WTC11 (cell line): ENCODE results near the gene LDLRAD4. TPM values are rescaled to one million over a fixed set of nuclear protein-coding genes. Genes with fewer than 3 reads are reported as not detected.

Experiments
- ATAC-seq: fragments of 200-7000 bp; cut with Tn5 transposase; 2 replicates; pipeline ENCODE4 v1.10.0; 2021; ENCODE audit warnings: mild to moderate bottlenecking, moderate library complexity
- CTCF ChIA-PET: fragments of 300-600 bp; sonication (Branson Sonifier 250); formaldehyde crosslinking; loops from one replicate; lab custom pipeline; 2021; ENCODE audit warnings: antibody characterized with exemption; lab: Charles Lee
- POLR2A ChIA-PET: fragments of 350-600 bp; sonication (Branson Sonifier 250); formaldehyde crosslinking; loops from one replicate; lab custom pipeline; 2021; ENCODE audit warnings: antibody characterized with exemption; lab: Charles Lee
- DNase-seq: peaks from one replicate; pipeline ENCODE4 v3.0.0; 2021; ENCODE audit warnings: low spot score
- H3K27ac Mint-ChIP-seq: 2 replicates; pipeline ENCODE4 v1.8.0; 2021; ENCODE audit warnings: mixed read lengths
- H3K27me3 Mint-ChIP-seq: 2 replicates; pipeline ENCODE4 v1.8.0; 2021; ENCODE audit warnings: low read depth, mild to moderate bottlenecking, moderate library complexity, mixed read lengths
- H3K36me3 Mint-ChIP-seq: 2 replicates; pipeline ENCODE4 v1.8.0; 2021; ENCODE audit warnings: mixed read lengths
- H3K4me1 Mint-ChIP-seq: 2 replicates; pipeline ENCODE4 v1.8.0; 2022; ENCODE audit warnings: mixed read lengths
- H3K4me3 Mint-ChIP-seq: 2 replicates; pipeline ENCODE4 v1.8.0; 2021; ENCODE audit warnings: mild to moderate bottlenecking, moderate library complexity, mixed read lengths
- H3K9me3 Mint-ChIP-seq: 2 replicates; pipeline ENCODE4 v1.8.0; 2021; ENCODE audit warnings: mixed read lengths
- CREM ChIP-seq: sonication (generic); formaldehyde crosslinking; IDR thresholded peaks from 2 replicates; pipeline ENCODE4 v1.8.1; 2022; ENCODE audit warnings: mild to moderate bottlenecking, missing genetic modification reagents, moderate library complexity
- ESRRA ChIP-seq: sonication (generic); formaldehyde crosslinking; IDR thresholded peaks from 2 replicates; pipeline ENCODE4 v1.8.1; 2022; ENCODE audit warnings: mild to moderate bottlenecking, missing genetic modification reagents, borderline replicate concordance
- HMGA2 ChIP-seq: fragments of 250-450 bp; sonication (Bioruptor Pico); IDR thresholded peaks from 2 replicates; pipeline ENCODE4 v1.4.0; 2021; ENCODE audit warnings: mild to moderate bottlenecking, moderate library complexity
- JAZF1 ChIP-seq: fragments of 250-450 bp; sonication (Bioruptor Pico); IDR thresholded peaks from 2 replicates; pipeline ENCODE4 v1.9.0; 2021; ENCODE audit warnings: moderate library complexity, mild to moderate bottlenecking, inconsistent platforms
- MYBL2 ChIP-seq: sonication (generic); formaldehyde crosslinking; IDR thresholded peaks from 2 replicates; pipeline ENCODE4 v1.8.1; 2023; ENCODE audit warnings: mild to moderate bottlenecking, moderate library complexity, missing genetic modification reagents
- NR2C2 ChIP-seq: sonication (generic); formaldehyde crosslinking; IDR thresholded peaks from 2 replicates; pipeline ENCODE4 v1.8.0; 2022; ENCODE audit warnings: mild to moderate bottlenecking, missing genetic modification reagents
- NR3C1 ChIP-seq: sonication (generic); formaldehyde crosslinking; conservative IDR thresholded peaks from 2 replicates; pipeline ENCODE4 v1.8.1; 2023; ENCODE audit warnings: low read depth, mild to moderate bottlenecking, missing genetic modification reagents
- SOX15 ChIP-seq: fragments of 250-450 bp; sonication (Bioruptor Pico); IDR thresholded peaks from 2 replicates; pipeline ENCODE4 v1.9.0; 2021; ENCODE audit warnings: mild to moderate bottlenecking
- SP1 ChIP-seq: sonication (generic); formaldehyde crosslinking; conservative IDR thresholded peaks from 2 replicates; pipeline ENCODE4 v1.8.1; 2022; ENCODE audit warnings: missing genetic modification reagents
- TCF7 ChIP-seq: sonication (generic); formaldehyde crosslinking; IDR thresholded peaks from 2 replicates; pipeline ENCODE4 v1.8.0; 2022; ENCODE audit warnings: mild to moderate bottlenecking, low read depth, missing genetic modification reagents, moderate library complexity
- ZNF219 ChIP-seq: sonication (generic); formaldehyde crosslinking; IDR thresholded peaks from 2 replicates; pipeline ENCODE4 v1.8.0; 2023; ENCODE audit warnings: missing genetic modification reagents, mild to moderate bottlenecking, borderline replicate concordance
- ZNF396 ChIP-seq: fragments of 250-450 bp; sonication (Bioruptor Pico); IDR thresholded peaks from 2 replicates; pipeline ENCODE4 v1.8.0; 2021; ENCODE audit warnings: mild to moderate bottlenecking, moderate library complexity, borderline replicate concordance
- ZNF671 ChIP-seq: fragments of 250-450 bp; sonication (Bioruptor Pico); IDR thresholded peaks from 2 replicates; pipeline ENCODE4 v1.8.0; 2021; ENCODE audit warnings: mild to moderate bottlenecking
- total RNA-seq: library from RNA; stranded (reverse); gene quantifications from 3 replicates; pipeline ENCODE4 v1.2.3, GENCODE V29; 2021
- TF ChIP-seq, protein P1 (sequence below): sonication (generic); formaldehyde crosslinking; IDR thresholded peaks from 2 replicates; pipeline ENCODE4 v1.8.0; 2022; ENCODE audit warnings: mild to moderate bottlenecking, missing genetic modification reagents
- TF ChIP-seq, protein P2 (sequence below): sonication (generic); formaldehyde crosslinking; IDR thresholded peaks from 2 replicates; pipeline ENCODE4 v1.8.0; 2022; ENCODE audit warnings: mild to moderate bottlenecking, missing genetic modification reagents
- TF ChIP-seq, protein P3 (sequence below): sonication (generic); formaldehyde crosslinking; IDR thresholded peaks from 2 replicates; pipeline ENCODE4 v1.8.0; 2023; ENCODE audit warnings: missing genetic modification reagents, mild to moderate bottlenecking, borderline replicate concordance
- TF ChIP-seq, protein P4 (sequence below): sonication (generic); formaldehyde crosslinking; IDR thresholded peaks from 2 replicates; pipeline ENCODE4 v1.8.1; 2023; ENCODE audit warnings: mild to moderate bottlenecking, missing genetic modification reagents, moderate library complexity
- TF ChIP-seq, protein P5 (sequence below): sonication (generic); formaldehyde crosslinking; IDR thresholded peaks from 2 replicates; pipeline ENCODE4 v1.8.1; 2022; ENCODE audit warnings: missing genetic modification reagents, borderline replicate concordance
- TF ChIP-seq, protein P6 (sequence below): fragments of 250-450 bp; sonication (Bioruptor Pico); conservative IDR thresholded peaks from 2 replicates; pipeline ENCODE4 v1.9.0; 2021; ENCODE audit warnings: mild to moderate bottlenecking
- TF ChIP-seq, protein P7 (sequence below): sonication (generic); formaldehyde crosslinking; IDR thresholded peaks from 2 replicates; pipeline ENCODE4 v1.8.0; 2023; ENCODE audit warnings: missing genetic modification reagents

The LDLRAD4 gene
- total RNA-seq, 1 experiment from 2014 or later: 6.2 TPM

DNA sequence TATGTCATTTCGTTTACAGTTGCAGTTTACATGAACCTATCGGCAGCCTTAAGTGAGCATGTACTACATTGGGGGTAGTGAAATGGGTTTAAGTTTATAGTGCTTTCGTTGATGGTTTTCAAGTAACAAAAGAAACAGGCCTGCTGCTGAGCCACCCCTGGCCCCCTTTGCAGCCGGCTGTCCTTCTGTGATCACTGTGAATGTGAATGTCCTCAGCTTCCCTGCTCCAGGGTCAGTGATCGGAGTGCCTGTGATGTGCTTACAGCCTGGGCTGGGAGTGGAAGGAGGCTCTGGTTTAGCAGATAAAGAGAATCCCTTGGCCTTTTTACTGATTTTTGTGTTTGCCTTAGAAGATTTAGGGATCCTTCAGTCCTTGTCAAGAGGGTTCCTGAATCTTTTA, 353.6 kb downstream of the LDLRAD4 start (continued):
- TF ChIP-seq, protein P1, sequence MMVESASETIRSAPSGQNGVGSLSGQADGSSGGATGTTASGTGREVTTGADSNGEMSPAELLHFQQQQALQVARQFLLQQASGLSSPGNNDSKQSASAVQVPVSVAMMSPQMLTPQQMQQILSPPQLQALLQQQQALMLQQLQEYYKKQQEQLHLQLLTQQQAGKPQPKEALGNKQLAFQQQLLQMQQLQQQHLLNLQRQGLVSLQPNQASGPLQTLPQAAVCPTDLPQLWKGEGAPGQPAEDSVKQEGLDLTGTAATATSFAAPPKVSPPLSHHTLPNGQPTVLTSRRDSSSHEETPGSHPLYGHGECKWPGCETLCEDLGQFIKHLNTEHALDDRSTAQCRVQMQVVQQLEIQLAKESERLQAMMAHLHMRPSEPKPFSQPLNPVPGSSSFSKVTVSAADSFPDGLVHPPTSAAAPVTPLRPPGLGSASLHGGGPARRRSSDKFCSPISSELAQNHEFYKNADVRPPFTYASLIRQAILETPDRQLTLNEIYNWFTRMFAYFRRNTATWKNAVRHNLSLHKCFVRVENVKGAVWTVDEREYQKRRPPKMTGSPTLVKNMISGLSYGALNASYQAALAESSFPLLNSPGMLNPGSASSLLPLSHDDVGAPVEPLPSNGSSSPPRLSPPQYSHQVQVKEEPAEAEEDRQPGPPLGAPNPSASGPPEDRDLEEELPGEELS (CRISPR knock-in tag): no peak
- TF ChIP-seq, protein P2, sequence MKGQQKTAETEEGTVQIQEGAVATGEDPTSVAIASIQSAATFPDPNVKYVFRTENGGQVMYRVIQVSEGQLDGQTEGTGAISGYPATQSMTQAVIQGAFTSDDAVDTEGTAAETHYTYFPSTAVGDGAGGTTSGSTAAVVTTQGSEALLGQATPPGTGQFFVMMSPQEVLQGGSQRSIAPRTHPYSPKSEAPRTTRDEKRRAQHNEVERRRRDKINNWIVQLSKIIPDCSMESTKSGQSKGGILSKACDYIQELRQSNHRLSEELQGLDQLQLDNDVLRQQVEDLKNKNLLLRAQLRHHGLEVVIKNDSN (CRISPR knock-in tag): no peak
- TF ChIP-seq ESRRA: no peak
- TF ChIP-seq SP1 (CRISPR knock-in tag): no peak
- TF ChIP-seq, protein P3, sequence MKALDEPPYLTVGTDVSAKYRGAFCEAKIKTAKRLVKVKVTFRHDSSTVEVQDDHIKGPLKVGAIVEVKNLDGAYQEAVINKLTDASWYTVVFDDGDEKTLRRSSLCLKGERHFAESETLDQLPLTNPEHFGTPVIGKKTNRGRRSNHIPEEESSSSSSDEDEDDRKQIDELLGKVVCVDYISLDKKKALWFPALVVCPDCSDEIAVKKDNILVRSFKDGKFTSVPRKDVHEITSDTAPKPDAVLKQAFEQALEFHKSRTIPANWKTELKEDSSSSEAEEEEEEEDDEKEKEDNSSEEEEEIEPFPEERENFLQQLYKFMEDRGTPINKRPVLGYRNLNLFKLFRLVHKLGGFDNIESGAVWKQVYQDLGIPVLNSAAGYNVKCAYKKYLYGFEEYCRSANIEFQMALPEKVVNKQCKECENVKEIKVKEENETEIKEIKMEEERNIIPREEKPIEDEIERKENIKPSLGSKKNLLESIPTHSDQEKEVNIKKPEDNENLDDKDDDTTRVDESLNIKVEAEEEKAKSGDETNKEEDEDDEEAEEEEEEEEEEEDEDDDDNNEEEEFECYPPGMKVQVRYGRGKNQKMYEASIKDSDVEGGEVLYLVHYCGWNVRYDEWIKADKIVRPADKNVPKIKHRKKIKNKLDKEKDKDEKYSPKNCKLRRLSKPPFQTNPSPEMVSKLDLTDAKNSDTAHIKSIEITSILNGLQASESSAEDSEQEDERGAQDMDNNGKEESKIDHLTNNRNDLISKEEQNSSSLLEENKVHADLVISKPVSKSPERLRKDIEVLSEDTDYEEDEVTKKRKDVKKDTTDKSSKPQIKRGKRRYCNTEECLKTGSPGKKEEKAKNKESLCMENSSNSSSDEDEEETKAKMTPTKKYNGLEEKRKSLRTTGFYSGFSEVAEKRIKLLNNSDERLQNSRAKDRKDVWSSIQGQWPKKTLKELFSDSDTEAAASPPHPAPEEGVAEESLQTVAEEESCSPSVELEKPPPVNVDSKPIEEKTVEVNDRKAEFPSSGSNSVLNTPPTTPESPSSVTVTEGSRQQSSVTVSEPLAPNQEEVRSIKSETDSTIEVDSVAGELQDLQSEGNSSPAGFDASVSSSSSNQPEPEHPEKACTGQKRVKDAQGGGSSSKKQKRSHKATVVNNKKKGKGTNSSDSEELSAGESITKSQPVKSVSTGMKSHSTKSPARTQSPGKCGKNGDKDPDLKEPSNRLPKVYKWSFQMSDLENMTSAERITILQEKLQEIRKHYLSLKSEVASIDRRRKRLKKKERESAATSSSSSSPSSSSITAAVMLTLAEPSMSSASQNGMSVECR (CRISPR knock-in tag): no peak
- TF ChIP-seq, protein P4, sequence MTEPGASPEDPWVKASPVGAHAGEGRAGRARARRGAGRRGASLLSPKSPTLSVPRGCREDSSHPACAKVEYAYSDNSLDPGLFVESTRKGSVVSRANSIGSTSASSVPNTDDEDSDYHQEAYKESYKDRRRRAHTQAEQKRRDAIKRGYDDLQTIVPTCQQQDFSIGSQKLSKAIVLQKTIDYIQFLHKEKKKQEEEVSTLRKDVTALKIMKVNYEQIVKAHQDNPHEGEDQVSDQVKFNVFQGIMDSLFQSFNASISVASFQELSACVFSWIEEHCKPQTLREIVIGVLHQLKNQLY (CRISPR knock-in tag): no peak
- no peak for TF ChIP-seq CREM (CRISPR knock-in tag)
- TF ChIP-seq, protein P5, sequence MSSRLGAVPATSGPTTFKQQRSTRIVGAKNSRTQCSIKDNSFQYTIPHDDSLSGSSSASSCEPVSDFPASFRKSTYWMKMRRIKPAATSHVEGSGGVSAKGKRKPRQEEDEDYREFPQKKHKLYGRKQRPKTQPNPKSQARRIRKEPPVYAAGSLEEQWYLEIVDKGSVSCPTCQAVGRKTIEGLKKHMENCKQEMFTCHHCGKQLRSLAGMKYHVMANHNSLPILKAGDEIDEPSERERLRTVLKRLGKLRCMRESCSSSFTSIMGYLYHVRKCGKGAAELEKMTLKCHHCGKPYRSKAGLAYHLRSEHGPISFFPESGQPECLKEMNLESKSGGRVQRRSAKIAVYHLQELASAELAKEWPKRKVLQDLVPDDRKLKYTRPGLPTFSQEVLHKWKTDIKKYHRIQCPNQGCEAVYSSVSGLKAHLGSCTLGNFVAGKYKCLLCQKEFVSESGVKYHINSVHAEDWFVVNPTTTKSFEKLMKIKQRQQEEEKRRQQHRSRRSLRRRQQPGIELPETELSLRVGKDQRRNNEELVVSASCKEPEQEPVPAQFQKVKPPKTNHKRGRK (CRISPR knock-in tag): no peak
- TF ChIP-seq ZNF671 (CRISPR knock-in tag): no peak
- TF ChIP-seq NR2C2: no peak
- TF ChIP-seq NR3C1 (CRISPR knock-in tag): no peak

DNA sequence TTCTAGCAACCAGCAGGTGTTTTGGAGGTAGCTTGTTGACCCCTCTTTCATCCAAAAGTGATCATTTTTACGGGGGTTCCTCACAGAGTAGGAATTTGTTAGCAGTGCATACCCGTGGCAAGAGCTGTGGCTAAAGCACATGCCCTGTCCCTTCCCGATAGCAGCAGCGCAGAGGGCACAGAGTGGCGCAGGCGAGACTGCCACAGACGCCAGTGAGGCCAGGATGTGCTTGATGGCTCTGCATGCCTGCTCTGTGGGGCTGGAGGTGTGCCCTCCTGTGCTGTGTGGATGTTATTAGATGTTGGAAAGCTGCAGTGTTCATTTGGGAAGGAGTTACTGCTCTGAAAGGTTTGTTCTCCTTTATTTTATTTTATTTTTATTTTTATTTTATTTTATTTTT, 354.2 kb downstream of the LDLRAD4 start:
- ATAC-seq: no peak
- peaks cover 9% of the 10 kb centered on the region for H3K9me3 Mint-ChIP-seq
- H3K4me1 Mint-ChIP-seq: no peaks in the 10 kb centered on the region
- H3K4me3 Mint-ChIP-seq: no peak overlapping the region
- H3K27ac Mint-ChIP-seq: no peak overlapping the region
- no peaks in the 10 kb centered on the region; the same call in 1 of the 2 replicates for H3K27me3 Mint-ChIP-seq
- ChIA-PET POLR2A (no interaction called here), CTCF (no interaction called here)
- no peaks in the 10 kb centered on the region for H3K36me3 Mint-ChIP-seq
- no peak for DNase-seq
- TF ChIP-seq HMGA2 (CRISPR knock-in tag) (no peak), JAZF1 (CRISPR knock-in tag) (no peak), MYBL2 (CRISPR knock-in tag) (no peak), SOX15 (no peak), ZNF396 (CRISPR knock-in tag) (no peak), TCF7 (CRISPR knock-in tag) (no peak), ZNF219 (CRISPR knock-in tag) (no peak)
- TF ChIP-seq, protein P6, sequence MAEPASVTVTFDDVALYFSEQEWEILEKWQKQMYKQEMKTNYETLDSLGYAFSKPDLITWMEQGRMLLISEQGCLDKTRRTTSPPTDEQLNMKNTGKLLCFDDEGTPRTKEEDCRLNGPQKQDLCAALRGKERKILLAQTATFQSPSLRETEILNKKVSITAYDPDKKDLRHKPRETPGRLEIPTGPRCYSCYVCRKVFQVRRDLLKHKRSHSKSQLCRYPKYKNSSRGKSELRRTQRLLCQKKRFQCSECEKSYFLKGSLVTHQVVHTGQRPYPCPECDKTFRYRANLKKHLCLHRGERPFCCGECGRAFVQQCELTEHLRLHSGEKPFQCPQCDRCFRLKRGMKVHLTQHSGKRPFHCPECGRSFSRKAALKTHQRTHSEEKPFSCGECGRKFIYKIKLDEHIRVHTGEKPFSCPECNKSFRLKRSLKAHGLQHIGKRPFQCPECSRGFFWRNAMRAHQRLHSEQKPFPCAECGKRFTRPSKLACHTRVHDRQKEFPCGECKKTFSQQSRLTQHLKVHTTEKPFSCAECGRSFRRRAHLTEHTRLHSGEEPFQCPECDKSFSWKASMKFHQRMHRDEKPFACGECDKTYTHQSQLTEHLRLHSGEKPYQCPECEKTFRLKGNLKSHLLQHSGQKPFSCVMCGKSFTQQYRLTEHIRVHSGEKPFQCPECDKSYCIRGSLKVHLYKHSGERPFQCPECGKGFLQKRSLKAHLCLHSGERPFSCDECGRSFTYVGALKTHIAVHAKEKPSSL: no peak
- TF ChIP-seq, protein P7, sequence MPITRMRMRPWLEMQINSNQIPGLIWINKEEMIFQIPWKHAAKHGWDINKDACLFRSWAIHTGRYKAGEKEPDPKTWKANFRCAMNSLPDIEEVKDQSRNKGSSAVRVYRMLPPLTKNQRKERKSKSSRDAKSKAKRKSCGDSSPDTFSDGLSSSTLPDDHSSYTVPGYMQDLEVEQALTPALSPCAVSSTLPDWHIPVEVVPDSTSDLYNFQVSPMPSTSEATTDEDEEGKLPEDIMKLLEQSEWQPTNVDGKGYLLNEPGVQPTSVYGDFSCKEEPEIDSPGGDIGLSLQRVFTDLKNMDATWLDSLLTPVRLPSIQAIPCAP (CRISPR knock-in tag): no peak
- TF ChIP-seq, protein P3 (CRISPR knock-in tag): no peak
